Stimulated activated CD8-positive, alpha-beta memory T cell treated with anti-CD3 and anti-CD28 coated beads, Interleukin-7, amount 100 ng/mL, for 1 hour (primary cell): ENCODE data around the gene TOB2.

ENCODE experiments used
- DNase-seq, 2 donors: peaks; one replicate each; pipeline ENCODE4 v3.0.0-alpha.2; 2020; ENCODE audit warnings: low read depth in 2 of 2

TOB2 gene

GRCh38 chr22:41446639-41447434 is at the start of gene TOB2:
TSS of gene TOB2 (minus strand) at chr22:41446801. CDS start at chr22:41437345, 9,456 bp downstream.
- peak; percentile 90 to 92 for DNase-seq

GRCh38 chr22:41491374-41492100 is 44.9 kb upstream of the TOB2 start:
- no peak for DNase-seq

GRCh38 chr22:41488596-41489385 is 42.2 kb upstream of the TOB2 start:
- DNase-seq: no peak

GRCh38 chr22:41488076-41488475 is 41.5 kb upstream of the TOB2 start:
- no peak for DNase-seq

- no peak for DNase-seq
Measured at GRCh38 chr22:41487037-41487935, 40.7 kb upstream of the TOB2 start.

- DNase-seq: no peak
Measured at GRCh38 chr22:41485033-41485432, 38.4 kb upstream of the TOB2 start.

GRCh38 chr22:41482319-41482935 is 35.8 kb upstream of the TOB2 start:
- no peak for DNase-seq

- no peak for DNase-seq
Measured at GRCh38 chr22:41481925-41482318, 35.3 kb upstream of the TOB2 start.

GRCh38 chr22:41481131-41481830 is 34.7 kb upstream of the TOB2 start:
- no peak for DNase-seq

GRCh38 chr22:41480397-41480735 is 33.8 kb upstream of the TOB2 start:
- DNase-seq: no peak

- DNase-seq: no peak
Measured at GRCh38 chr22:41479671-41480396, 33.2 kb upstream of the TOB2 start.

- no peak for DNase-seq
Measured at GRCh38 chr22:41478891-41479521, 32.4 kb upstream of the TOB2 start.

GRCh38 chr22:41478473-41478872 is 31.9 kb upstream of the TOB2 start:
- no peak for DNase-seq

- DNase-seq: no peak
Measured at GRCh38 chr22:41474872-41475451, 28.4 kb upstream of the TOB2 start.

- no peak for DNase-seq
Measured at GRCh38 chr22:41471568-41471967, 25.0 kb upstream of the TOB2 start.

GRCh38 chr22:41470886-41471285 is 24.3 kb upstream of the TOB2 start:
- no peak for DNase-seq

- no peak for DNase-seq
Measured at GRCh38 chr22:41469218-41469851, 22.7 kb upstream of the TOB2 start.
